Measurements from ENCODE around the gene RBMS3. TPM values are rescaled to one million over a fixed set of nuclear protein-coding genes. Genes with fewer than 3 reads are reported as not detected.

The RBMS3 gene
- total and polyA plus RNA-seq, 3 donors from 2014 or later = 5.6 to 36.2 (median 19.7) TPM

- no peak for TF ChIP-seq POLR2A (IDR thresholded peaks at IDR 0.05)
- TF ChIP-seq, protein P1, sequence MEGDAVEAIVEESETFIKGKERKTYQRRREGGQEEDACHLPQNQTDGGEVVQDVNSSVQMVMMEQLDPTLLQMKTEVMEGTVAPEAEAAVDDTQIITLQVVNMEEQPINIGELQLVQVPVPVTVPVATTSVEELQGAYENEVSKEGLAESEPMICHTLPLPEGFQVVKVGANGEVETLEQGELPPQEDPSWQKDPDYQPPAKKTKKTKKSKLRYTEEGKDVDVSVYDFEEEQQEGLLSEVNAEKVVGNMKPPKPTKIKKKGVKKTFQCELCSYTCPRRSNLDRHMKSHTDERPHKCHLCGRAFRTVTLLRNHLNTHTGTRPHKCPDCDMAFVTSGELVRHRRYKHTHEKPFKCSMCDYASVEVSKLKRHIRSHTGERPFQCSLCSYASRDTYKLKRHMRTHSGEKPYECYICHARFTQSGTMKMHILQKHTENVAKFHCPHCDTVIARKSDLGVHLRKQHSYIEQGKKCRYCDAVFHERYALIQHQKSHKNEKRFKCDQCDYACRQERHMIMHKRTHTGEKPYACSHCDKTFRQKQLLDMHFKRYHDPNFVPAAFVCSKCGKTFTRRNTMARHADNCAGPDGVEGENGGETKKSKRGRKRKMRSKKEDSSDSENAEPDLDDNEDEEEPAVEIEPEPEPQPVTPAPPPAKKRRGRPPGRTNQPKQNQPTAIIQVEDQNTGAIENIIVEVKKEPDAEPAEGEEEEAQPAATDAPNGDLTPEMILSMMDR (IDR thresholded peaks at IDR 0.05) = no peak
- WGBS, 2 donors = 43 to 60% methylated on average over 6 of the region's 6 CpGs
- no peak for DNase-seq
- no peak overlapping the region for H3K4me3 ChIP-seq
- H3K36me3 ChIP-seq (ENCODE audit: low read depth, missing control alignments) = no peaks in the 10 kb centered on the region
- peaks cover 13% of the 10 kb centered on the region for H3K4me1 ChIP-seq
- H3K9me3 ChIP-seq = no peaks in the 10 kb centered on the region
- intact Hi-C loops (cut with DNase I; ENCODE audit: low total_unique reads) = no loop called here
- no peaks in the 10 kb centered on the region for H3K27me3 ChIP-seq
- no peak overlapping the region for H3K27ac ChIP-seq
Observed at GRCh38 chr3:29868543-29869101, 587.8 kb downstream of the RBMS3 start.

DNA sequence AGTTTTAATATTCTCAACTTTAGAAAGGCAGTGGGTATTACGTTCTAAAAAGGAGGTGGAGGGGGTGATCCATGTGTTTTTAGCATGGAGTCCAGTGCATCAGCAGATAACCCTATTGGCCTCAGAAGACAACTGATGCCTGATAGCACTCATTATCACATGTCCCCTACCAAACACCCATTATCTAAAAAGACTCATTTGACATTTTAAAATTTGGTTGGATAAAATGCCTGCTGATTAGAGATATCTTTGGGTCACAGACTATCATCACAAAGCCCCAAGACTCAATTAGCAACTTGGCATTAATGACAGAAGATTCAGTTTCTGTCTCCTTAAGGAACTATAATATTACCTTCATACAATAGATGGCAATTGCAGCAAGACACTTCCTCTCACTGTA, 589.3 kb downstream of the RBMS3 start:
- Histone ChIP-seq H3K4me1 (peaks cover 13% of the 10 kb centered on the region), H3K27me3 (no peaks in the 10 kb centered on the region), H3K9me3 (no peaks in the 10 kb centered on the region), H3K27ac (no peak overlapping the region), H3K36me3 (ENCODE audit: low read depth, missing control alignments) (no peaks in the 10 kb centered on the region), H3K4me3 (no peak overlapping the region)
- intact Hi-C loops (cut with DNase I; ENCODE audit: low total_unique reads) = no loop called here
- WGBS, 2 donors = 89 to 91% methylated on average over 1 of the region's 1 CpG
- no peak for DNase-seq
- TF ChIP-seq POLR2A (IDR thresholded peaks at IDR 0.05) = no peak
- TF ChIP-seq, protein P1 (IDR thresholded peaks at IDR 0.05) = no peak

DNA sequence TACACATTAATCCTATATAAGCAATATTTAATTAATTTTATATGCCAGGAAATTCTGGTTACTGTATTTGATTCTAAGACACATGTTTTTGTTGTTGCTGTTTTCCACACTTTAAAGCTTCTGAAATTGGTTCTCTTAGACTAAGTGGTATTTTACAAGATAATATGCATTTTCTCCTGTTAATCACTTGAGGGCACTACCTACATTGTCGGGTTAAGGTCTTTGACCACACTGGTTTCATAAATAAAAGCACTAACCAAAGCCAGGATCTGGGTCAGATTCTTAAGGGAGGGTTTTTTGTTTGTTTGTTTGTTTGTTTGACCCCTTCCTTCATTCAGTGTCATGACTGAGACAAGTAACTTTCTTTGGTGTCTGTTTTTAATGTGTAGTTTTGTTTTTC, 590.2 kb downstream of the RBMS3 start:
- H3K4me1 ChIP-seq = peaks cover 13% of the 10 kb centered on the region
- H3K27me3 ChIP-seq = no peaks in the 10 kb centered on the region
- no peak overlapping the region for H3K4me3 ChIP-seq
- 79 to 96% methylated on average over 1 of the region's 1 CpG for WGBS, 2 donors
- no peak overlapping the region for H3K27ac ChIP-seq
- no peaks in the 10 kb centered on the region for H3K9me3 ChIP-seq
- intact Hi-C loops (cut with DNase I; ENCODE audit: low total_unique reads) = no loop called here
- TF ChIP-seq, protein P1 (IDR thresholded peaks at IDR 0.05) = no peak
- TF ChIP-seq POLR2A (IDR thresholded peaks at IDR 0.05) = no peak
- no peak for DNase-seq
- H3K36me3 ChIP-seq (ENCODE audit: low read depth, missing control alignments) = no peaks in the 10 kb centered on the region

GRCh38 chr3:29880809-29881208, 599.9 kb downstream of the RBMS3 start:
- Histone ChIP-seq H3K9me3 (no peaks in the 10 kb centered on the region), H3K27me3 (no peaks in the 10 kb centered on the region), H3K36me3 (ENCODE audit: low read depth, missing control alignments) (no peaks in the 10 kb centered on the region), H3K27ac (no peak overlapping the region), H3K4me1 (no peaks in the 10 kb centered on the region), H3K4me3 (no peak overlapping the region)
- TF ChIP-seq, protein P1 (IDR thresholded peaks at IDR 0.05) = no peak
- no peak for TF ChIP-seq POLR2A (IDR thresholded peaks at IDR 0.05)
- intact Hi-C loops (cut with DNase I; ENCODE audit: low total_unique reads) = no loop called here
- 76 to 83% methylated on average over 3 of the region's 3 CpGs for WGBS, 2 donors
- DNase-seq = no peak

DNA sequence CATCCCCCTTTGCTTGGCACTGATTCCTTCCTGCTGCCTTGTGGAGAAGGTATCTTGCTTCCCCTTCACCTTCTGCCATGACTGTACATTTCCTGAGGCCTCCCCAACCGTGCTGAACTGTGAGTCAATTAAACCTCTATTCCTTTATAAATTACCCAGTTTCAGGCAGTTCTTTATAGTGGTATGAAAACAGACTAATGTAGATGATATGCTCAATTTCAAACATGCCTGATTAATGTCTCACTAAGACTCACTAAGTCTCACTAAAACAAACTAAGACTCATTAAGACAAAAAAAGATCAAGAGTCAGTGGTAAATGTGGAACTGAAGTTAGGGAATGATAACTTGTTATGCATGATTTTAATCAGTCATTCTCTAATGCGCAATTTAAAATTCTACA, 606.6 kb downstream of the RBMS3 start:
- Histone ChIP-seq H3K9me3 (no peaks in the 10 kb centered on the region), H3K27ac (no peak overlapping the region), H3K36me3 (ENCODE audit: low read depth, missing control alignments) (no peaks in the 10 kb centered on the region), H3K27me3 (no peaks in the 10 kb centered on the region), H3K4me3 (no peak overlapping the region), H3K4me1 (no peaks in the 10 kb centered on the region)
- no peak for DNase-seq
- WGBS, 2 donors = 57 to 60% methylated on average over 2 of the region's 2 CpGs
- intact Hi-C loops (cut with DNase I; ENCODE audit: low total_unique reads) = no loop called here
- TF ChIP-seq, protein P1 (IDR thresholded peaks at IDR 0.05) = no peak
- no peak for TF ChIP-seq POLR2A (IDR thresholded peaks at IDR 0.05)
